ENCODE data around the gene PLAU. TPM values are rescaled to one million over a fixed set of nuclear protein-coding genes. Genes with fewer than 3 reads are reported as not detected.

PLAU gene
- total RNA-seq, 1 donor from 2014 or later = 112 TPM

- H3K36me3 Mint-ChIP-seq (ENCODE audit: unreplicated experiment) = peaks cover 10% of the 10 kb centered on the region
- no peak for DNase-seq (ENCODE audit: extremely low spot score, unreplicated experiment)
- no peak for TF ChIP-seq CTCF (IDR thresholded peaks at IDR 0.05)
- H3K4me1 Mint-ChIP-seq (ENCODE audit: unreplicated experiment) = peaks cover 46% of the 10 kb centered on the region
- no peaks in the 10 kb centered on the region for H3K27me3 Mint-ChIP-seq (ENCODE audit: unreplicated experiment)
- H3K9me3 Mint-ChIP-seq (ENCODE audit: unreplicated experiment) = no peaks in the 10 kb centered on the region
- H3K27ac Mint-ChIP-seq (ENCODE audit: unreplicated experiment) = no peak overlapping the region
- H3K4me3 Mint-ChIP-seq (ENCODE audit: unreplicated experiment) = peak overlapping the region; percentile 38
Observed at GRCh38 chr10:73873838-73874215, 37.1 kb upstream of the PLAU start.

- peak within 1 kb of the TSS; percentile 36 for H3K27ac Mint-ChIP-seq (ENCODE audit: unreplicated experiment)
- peak within 1 kb of the TSS; percentile 71 for H3K4me3 Mint-ChIP-seq (ENCODE audit: unreplicated experiment)
- H3K36me3 Mint-ChIP-seq (ENCODE audit: unreplicated experiment) = peaks cover 10% of the 10 kb centered on the region
- DNase-seq (ENCODE audit: extremely low spot score, unreplicated experiment) = peak; percentile 92
- no peaks in the 10 kb centered on the region for H3K27me3 Mint-ChIP-seq (ENCODE audit: unreplicated experiment)
- H3K9me3 Mint-ChIP-seq (ENCODE audit: unreplicated experiment) = no peaks in the 10 kb centered on the region
- TF ChIP-seq CTCF (IDR thresholded peaks at IDR 0.05) = no peak
- peaks cover 48% of the 10 kb centered on the region for H3K4me1 Mint-ChIP-seq (ENCODE audit: unreplicated experiment)
Observed at GRCh38 chr10:73874267-73875138, 36.4 kb upstream of the PLAU start, which contains the start of gene CAMK2G. Gene CAMK2G, minus strand, starts transcription at chr10:73874555. Its CDS starts 94 bp downstream, at chr10:73874461.

GRCh38 chr10:73875139-73875475 lies 35.8 kb upstream of the PLAU start:
- TF ChIP-seq CTCF (IDR thresholded peaks at IDR 0.05) = no peak
- H3K9me3 Mint-ChIP-seq (ENCODE audit: unreplicated experiment) = no peaks in the 10 kb centered on the region
- no peak for DNase-seq (ENCODE audit: extremely low spot score, unreplicated experiment)
- no peaks in the 10 kb centered on the region for H3K27me3 Mint-ChIP-seq (ENCODE audit: unreplicated experiment)
- H3K4me1 Mint-ChIP-seq (ENCODE audit: unreplicated experiment) = peaks cover 52% of the 10 kb centered on the region
- H3K27ac Mint-ChIP-seq (ENCODE audit: unreplicated experiment) = no peak overlapping the region
- peaks cover 10% of the 10 kb centered on the region for H3K36me3 Mint-ChIP-seq (ENCODE audit: unreplicated experiment)
- peak overlapping the region; percentile 68 for H3K4me3 Mint-ChIP-seq (ENCODE audit: unreplicated experiment)

- Mint-ChIP-seq H3K4me1 (ENCODE audit: unreplicated experiment) (peaks cover 47% of the 10 kb centered on the region), H3K9me3 (ENCODE audit: unreplicated experiment) (no peaks in the 10 kb centered on the region), H3K27ac (ENCODE audit: unreplicated experiment) (peak overlapping the region; percentile 44), H3K36me3 (ENCODE audit: unreplicated experiment) (peaks cover 2% of the 10 kb centered on the region), H3K27me3 (ENCODE audit: unreplicated experiment) (no peaks in the 10 kb centered on the region), H3K4me3 (ENCODE audit: unreplicated experiment) (peak overlapping the region; percentile 26)
- no peak for DNase-seq (ENCODE audit: extremely low spot score, unreplicated experiment)
- TF ChIP-seq CTCF (IDR thresholded peaks at IDR 0.05) = no peak
Observed at GRCh38 chr10:73876157-73876556, 34.8 kb upstream of the PLAU start.

GRCh38 chr10:73876566-73876965 lies 34.4 kb upstream of the PLAU start:
- Mint-ChIP-seq H3K36me3 (ENCODE audit: unreplicated experiment) (peaks cover 2% of the 10 kb centered on the region), H3K27me3 (ENCODE audit: unreplicated experiment) (no peaks in the 10 kb centered on the region), H3K9me3 (ENCODE audit: unreplicated experiment) (no peaks in the 10 kb centered on the region), H3K4me3 (ENCODE audit: unreplicated experiment) (no peak overlapping the region), H3K27ac (ENCODE audit: unreplicated experiment) (peak overlapping the region; percentile 44), H3K4me1 (ENCODE audit: unreplicated experiment) (peaks cover 45% of the 10 kb centered on the region)
- no peak for DNase-seq (ENCODE audit: extremely low spot score, unreplicated experiment)
- TF ChIP-seq CTCF (IDR thresholded peaks at IDR 0.05) = no peak
